Measurements from ENCODE around the gene GOLGA6L2. TPM values are rescaled to one million over a fixed set of nuclear protein-coding genes. Genes with fewer than 3 reads are reported as not detected.

Gene GOLGA6L2, protein sequence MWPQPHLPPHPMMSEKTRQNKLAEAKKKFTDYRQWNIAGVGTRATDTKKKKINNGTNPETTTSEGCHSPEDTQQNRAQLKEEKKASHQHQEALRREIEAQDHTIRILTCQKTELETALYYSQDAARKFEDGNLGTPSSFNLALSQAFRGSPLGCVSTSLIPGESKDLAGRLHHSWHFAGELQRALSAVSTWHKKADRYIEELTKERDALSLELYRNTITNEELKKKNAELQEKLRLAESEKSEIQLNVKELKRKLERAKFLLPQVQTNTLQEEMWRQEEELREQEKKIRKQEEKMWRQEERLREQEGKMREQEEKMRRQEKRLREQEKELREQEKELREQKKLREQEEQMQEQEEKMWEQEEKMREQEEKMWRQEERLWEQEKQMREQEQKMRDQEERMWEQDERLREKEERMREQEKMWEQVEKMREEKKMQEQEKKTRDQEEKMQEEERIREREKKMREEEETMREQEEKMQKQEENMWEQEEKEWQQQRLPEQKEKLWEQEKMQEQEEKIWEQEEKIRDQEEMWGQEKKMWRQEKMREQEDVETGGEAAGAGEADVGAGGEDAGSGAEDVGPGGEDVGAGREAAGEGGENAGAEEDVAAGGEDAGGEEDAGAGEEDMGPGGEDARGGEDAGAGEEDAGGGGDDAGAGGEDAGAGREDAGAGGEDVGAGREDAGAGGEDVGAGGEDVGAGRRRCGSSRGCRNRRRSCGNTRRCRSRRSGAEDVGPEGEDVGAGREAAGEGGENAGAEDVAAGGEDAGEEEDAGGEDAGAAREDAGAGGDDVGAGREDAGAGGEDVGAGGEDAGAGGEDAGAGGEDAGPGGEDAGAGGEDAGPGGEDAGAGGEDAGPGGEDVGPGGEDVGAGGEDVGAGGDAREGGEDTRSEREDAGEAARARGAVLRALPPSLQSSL
- total RNA-seq = not detected
- not detected for total RNA-seq (2013)

DNA sequence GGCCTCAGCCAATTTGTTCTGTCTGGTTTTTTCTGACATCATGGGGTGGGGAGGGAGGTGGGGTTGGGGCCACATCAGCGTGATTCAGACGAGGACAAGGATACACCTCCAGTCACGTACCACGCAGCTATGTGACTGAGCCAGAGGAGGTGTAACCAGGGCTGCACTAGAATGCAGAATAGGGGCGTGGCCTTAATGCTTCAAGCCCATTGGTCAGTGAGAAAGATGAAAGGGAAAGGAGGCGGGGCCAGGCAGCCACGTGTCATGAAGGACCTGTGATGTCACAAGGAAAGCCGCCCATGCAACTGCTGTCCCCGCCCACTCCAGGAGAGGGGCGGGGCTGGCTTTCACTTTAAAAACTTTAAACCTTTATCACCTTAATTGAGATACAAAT is at the start of gene GOLGA6L2:
Gene GOLGA6L2 (minus strand): TSS at position 137 of the 394 bp plus-strand sequence. CDS start 62 bp downstream, at position 75.
- DNase-seq (no peak), ATAC-seq (no peak)
- Mint-ChIP-seq H3K4me1 (no peaks in the 10 kb centered on the region), H3K9me3 (no peaks in the 10 kb centered on the region), H3K27ac (no peak within 1 kb of the TSS), H3K4me3 (no peak within 1 kb of the TSS), H3K27me3 (ENCODE audit: low read depth in 2 of 2) (peaks cover 0 to 2% of the 10 kb centered on the region in 2 donors), H3K36me3 (no peaks in the 10 kb centered on the region)
- no peaks in the 10 kb centered on the region for H3K36me3 ChIP-seq (ENCODE audit: control insufficient read depth, insufficient read depth, low read length)
- WGBS (ENCODE audit: insufficient coverage) = 86% methylated on average over 10 of the region's 10 CpGs
- TF ChIP-seq, protein P1, sequence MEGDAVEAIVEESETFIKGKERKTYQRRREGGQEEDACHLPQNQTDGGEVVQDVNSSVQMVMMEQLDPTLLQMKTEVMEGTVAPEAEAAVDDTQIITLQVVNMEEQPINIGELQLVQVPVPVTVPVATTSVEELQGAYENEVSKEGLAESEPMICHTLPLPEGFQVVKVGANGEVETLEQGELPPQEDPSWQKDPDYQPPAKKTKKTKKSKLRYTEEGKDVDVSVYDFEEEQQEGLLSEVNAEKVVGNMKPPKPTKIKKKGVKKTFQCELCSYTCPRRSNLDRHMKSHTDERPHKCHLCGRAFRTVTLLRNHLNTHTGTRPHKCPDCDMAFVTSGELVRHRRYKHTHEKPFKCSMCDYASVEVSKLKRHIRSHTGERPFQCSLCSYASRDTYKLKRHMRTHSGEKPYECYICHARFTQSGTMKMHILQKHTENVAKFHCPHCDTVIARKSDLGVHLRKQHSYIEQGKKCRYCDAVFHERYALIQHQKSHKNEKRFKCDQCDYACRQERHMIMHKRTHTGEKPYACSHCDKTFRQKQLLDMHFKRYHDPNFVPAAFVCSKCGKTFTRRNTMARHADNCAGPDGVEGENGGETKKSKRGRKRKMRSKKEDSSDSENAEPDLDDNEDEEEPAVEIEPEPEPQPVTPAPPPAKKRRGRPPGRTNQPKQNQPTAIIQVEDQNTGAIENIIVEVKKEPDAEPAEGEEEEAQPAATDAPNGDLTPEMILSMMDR (IDR thresholded peaks at IDR 0.05) = no peak
- no peak within 1 kb of the TSS for H3K4me3 ChIP-seq (ENCODE audit: low read length)
- intact Hi-C loops (cut with micrococcal nuclease) = no loop called here
- no peaks in the 10 kb centered on the region for H3K27me3 ChIP-seq (ENCODE audit: control insufficient read depth, insufficient read depth, low read length)
- no peak within 1 kb of the TSS for H3K27ac ChIP-seq (ENCODE audit: low read length)
- H3K4me1 ChIP-seq (ENCODE audit: control insufficient read depth, insufficient read depth, low read length) = no peaks in the 10 kb centered on the region
- H3K9me3 ChIP-seq (ENCODE audit: control insufficient read depth, insufficient read depth, low read length) = no peaks in the 10 kb centered on the region

DNA sequence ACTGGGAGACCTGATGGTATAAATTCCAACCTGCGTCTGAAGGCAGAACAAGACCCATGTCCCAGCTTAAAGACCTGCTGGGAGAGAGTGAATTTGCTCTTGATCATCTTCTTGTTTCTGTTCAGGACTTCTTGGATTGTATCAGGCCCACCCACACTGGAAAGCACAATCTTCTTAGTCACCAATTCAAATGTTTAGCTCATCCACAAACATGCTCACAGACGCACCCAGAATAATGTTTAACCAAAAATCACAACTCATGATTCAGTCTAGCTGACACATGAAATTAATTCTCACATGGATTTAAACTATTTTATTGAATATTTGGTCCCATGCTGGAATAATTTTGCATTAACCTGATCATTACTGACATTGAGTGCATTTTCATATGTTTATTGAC is 37.8 kb upstream of the GOLGA6L2 start:
- no peaks in the 10 kb centered on the region for H3K9me3 ChIP-seq (ENCODE audit: control insufficient read depth, insufficient read depth, low read length)
- H3K36me3 Mint-ChIP-seq = no peaks in the 10 kb centered on the region
- H3K27me3 Mint-ChIP-seq (ENCODE audit: low read depth in 2 of 2) = no peaks in the 10 kb centered on the region
- WGBS (ENCODE audit: insufficient coverage) = 81% methylated on average over 2 of the region's 2 CpGs
- no peaks in the 10 kb centered on the region for H3K4me1 Mint-ChIP-seq
- peaks cover 0 to 2% of the 10 kb centered on the region in 2 donors for H3K9me3 Mint-ChIP-seq
- no peaks in the 10 kb centered on the region for H3K4me1 ChIP-seq (ENCODE audit: control insufficient read depth, insufficient read depth, low read length)
- TF ChIP-seq, protein P1 (IDR thresholded peaks at IDR 0.05) = no peak
- intact Hi-C loops (cut with micrococcal nuclease) = no loop called here
- H3K4me3 ChIP-seq (ENCODE audit: low read length) = no peak overlapping the region
- H3K4me3 Mint-ChIP-seq = no peak overlapping the region
- DNase-seq (no peak), ATAC-seq (no peak)
- no peak overlapping the region for H3K27ac ChIP-seq (ENCODE audit: low read length)
- no peaks in the 10 kb centered on the region for H3K27me3 ChIP-seq (ENCODE audit: control insufficient read depth, insufficient read depth, low read length)
- H3K36me3 ChIP-seq (ENCODE audit: control insufficient read depth, insufficient read depth, low read length) = no peaks in the 10 kb centered on the region
- H3K27ac Mint-ChIP-seq = no peak overlapping the region

DNA sequence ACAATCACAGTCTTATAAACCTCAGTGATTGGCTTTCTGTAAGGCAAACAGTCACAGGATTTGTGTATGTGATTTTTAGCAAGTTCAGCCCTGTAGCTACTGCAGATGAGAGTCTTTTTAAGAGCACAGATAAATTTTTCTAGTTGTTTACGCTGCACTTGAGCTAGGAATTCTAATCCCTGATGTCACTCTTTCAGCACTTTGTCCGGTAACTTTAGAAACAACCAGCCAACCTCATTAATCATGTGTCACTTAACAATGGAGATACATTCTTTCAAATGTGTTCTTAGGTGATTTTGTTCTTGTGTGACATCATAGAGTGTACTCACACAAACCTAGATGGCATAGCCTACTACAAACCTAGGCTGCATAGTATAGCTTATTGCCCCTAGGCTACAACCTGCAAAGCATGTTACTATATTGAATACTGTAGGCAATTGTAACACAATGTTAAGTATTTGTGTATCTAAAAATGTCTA is 36.8 kb upstream of the GOLGA6L2 start:
- no peaks in the 10 kb centered on the region for H3K36me3 Mint-ChIP-seq
- intact Hi-C loops (cut with micrococcal nuclease) = no loop called here
- H3K4me1 ChIP-seq (ENCODE audit: control insufficient read depth, insufficient read depth, low read length) = no peaks in the 10 kb centered on the region
- no peaks in the 10 kb centered on the region for H3K27me3 Mint-ChIP-seq (ENCODE audit: low read depth in 2 of 2)
- TF ChIP-seq, protein P1 (IDR thresholded peaks at IDR 0.05) = no peak
- 65% methylated on average over 2 of the region's 2 CpGs for WGBS (ENCODE audit: insufficient coverage)
- no peaks in the 10 kb centered on the region for H3K9me3 ChIP-seq (ENCODE audit: control insufficient read depth, insufficient read depth, low read length)
- H3K4me3 ChIP-seq (ENCODE audit: low read length) = no peak overlapping the region
- DNase-seq (no peak), ATAC-seq (no peak)
- H3K27me3 ChIP-seq (ENCODE audit: control insufficient read depth, insufficient read depth, low read length) = no peaks in the 10 kb centered on the region
- no peak overlapping the region for H3K27ac ChIP-seq (ENCODE audit: low read length)
- no peak overlapping the region for H3K4me3 Mint-ChIP-seq
- no peak overlapping the region for H3K27ac Mint-ChIP-seq
- peaks cover 0 to 2% of the 10 kb centered on the region in 2 donors for H3K9me3 Mint-ChIP-seq
- no peaks in the 10 kb centered on the region for H3K36me3 ChIP-seq (ENCODE audit: control insufficient read depth, insufficient read depth, low read length)
- H3K4me1 Mint-ChIP-seq = no peaks in the 10 kb centered on the region

All from natural killer cell (primary cell).